HCT116 (cell line): Measurements from ENCODE around the gene GNAO1. TPM values are rescaled to one million over a fixed set of nuclear protein-coding genes. Genes with fewer than 3 reads are reported as not detected.

Experiments
- ATAC-seq: fragments of 200-7000 bp; cut with Tn5 transposase; 2 replicates; pipeline ENCODE4 v1.9.1; 2020; ENCODE audit warnings: mild to moderate bottlenecking, moderate library complexity
- BruUV-seq: library from RNA; stranded (reverse); fragments of 400-500 nt; replicated peaks from 2 replicates; lab custom pipeline; 2021; lab: Mats Ljungman, UMichigan
- CTCF ChIA-PET: fragments of 300-600 bp; sonication (Branson Sonifier 250); formaldehyde crosslinking; loops from one replicate; lab custom pipeline; 2021; ENCODE audit warnings: antibody characterized with exemption; lab: Charles Lee
- POLR2A ChIA-PET: fragments of 300-600, 350-600 bp; sonication (Branson Sonifier 250); formaldehyde crosslinking; loops from one replicate; lab custom pipeline; 2021; ENCODE audit warnings: antibody characterized with exemption; lab: Charles Lee
- RAD21 ChIA-PET, 2 experiments: fragments of 300-600 bp; sonication (Branson Sonifier 250); formaldehyde crosslinking; loops; one replicate each; lab custom pipeline; 2023; ENCODE audit warnings: low total read pairs in 2 of 2; ENCODE audit not compliant: uncharacterized antibody in 2 of 2, unreplicated experiment in 2 of 2, low non-redundant PET in 1 of 2; lab: Charles Lee
- DNase-seq: peaks from one replicate; pipeline ENCODE4 v3.0.0-alpha.2; 2010; ENCODE audit warnings: low read depth, low spot score
- H2AFZ ChIP-seq: fragments of 200-600 bp; shearing (Covaris generic), sonication (generic); 2 replicates; pipeline ENCODE4 v1.6.1; 2017; ENCODE audit warnings: low read depth, mixed run types, mixed read lengths, antibody characterized with exemption, low read length; ENCODE audit not compliant: poor library complexity, severe bottlenecking
- H3K27ac ChIP-seq: 2 replicates; pipeline ENCODE4 v1.5.1; 2012; ENCODE audit warnings: low read depth, low read length
- H3K27me3 ChIP-seq: fragments of 200-600 bp; sonication (generic); 2 replicates; pipeline ENCODE4 v1.6.1; 2016; ENCODE audit warnings: mixed run types, low read length, mixed read lengths; ENCODE audit not compliant: insufficient read depth
- H3K36me3 ChIP-seq, 2 experiments: fragments of 200-500 bp in 1 of 2; fragments of 200-600 bp in 1 of 2; sonication (Bioruptor generic) in 1 of 2; sonication (generic) in 1 of 2; 2 replicates each; pipeline versions ENCODE4 v1.5.1 to v1.6.1; 2014 to 2016; ENCODE audit warnings: low read length in 2 of 2, inconsistent platforms in 1 of 2, mixed read lengths in 1 of 2, mixed run types in 1 of 2; ENCODE audit not compliant: insufficient read depth in 2 of 2, control insufficient read depth in 1 of 2
- H3K4me1 ChIP-seq, 2 experiments: fragments of 200-600 bp in 1 of 2; sonication (generic) in 1 of 2; 2 replicates each; pipeline versions ENCODE4 v1.5.1 to v1.6.1; 2012 to 2017; ENCODE audit warnings: low read length in 2 of 2, inconsistent platforms in 1 of 2, mild to moderate bottlenecking in 1 of 2, mixed read lengths in 1 of 2, mixed run types in 1 of 2, moderate library complexity in 1 of 2; ENCODE audit not compliant: insufficient read depth in 2 of 2, control insufficient read depth in 1 of 2
- H3K4me2 ChIP-seq: fragments of 200-600 bp; sonication (generic); 2 replicates; pipeline ENCODE4 v1.6.1; 2017; ENCODE audit warnings: mixed run types, low read length, mixed read lengths
- H3K4me3 ChIP-seq, 2 experiments: fragments of 200-600 bp in 1 of 2; sonication (generic) in 1 of 2; replicated peaks in 1 of 2; 2 replicates each; pipeline ENCODE4 v1.5.1; 2011 to 2016; ENCODE audit warnings: low read length in 2 of 2, control low read depth in 1 of 2, low read depth in 1 of 2, mild to moderate bottlenecking in 1 of 2, mixed read lengths in 1 of 2, mixed run types in 1 of 2
- H3K79me2 ChIP-seq: fragments of 200-600 bp; sonication (generic); 2 replicates; pipeline ENCODE4 v1.6.1; 2017; ENCODE audit warnings: mild to moderate bottlenecking, mixed run types, low read length, moderate library complexity, mixed read lengths; ENCODE audit not compliant: insufficient read depth
- H3K9ac ChIP-seq: fragments of 200-600 bp; sonication (generic); 2 replicates; pipeline ENCODE4 v1.6.1; 2016; ENCODE audit warnings: low read length, mixed read lengths
- H3K9me2 ChIP-seq: fragments of 200-600 bp; sonication (generic), shearing (Covaris generic); 2 replicates; pipeline ENCODE4 v1.6.1; 2017; ENCODE audit warnings: mixed run types, mild to moderate bottlenecking, moderate library complexity; ENCODE audit not compliant: insufficient read depth
- H3K9me3 ChIP-seq, 2 experiments: fragments of 200-500 bp in 1 of 2; fragments of 200-600 bp in 1 of 2; sonication (Bioruptor generic) in 1 of 2; sonication (generic) in 1 of 2; 2 replicates each; pipeline ENCODE4 v1.6.1; 2014 to 2017; ENCODE audit warnings: low read length in 2 of 2, mixed read lengths in 2 of 2, inconsistent platforms in 1 of 2, low read depth in 1 of 2, mild to moderate bottlenecking in 1 of 2, mixed run types in 1 of 2, moderate library complexity in 1 of 2; ENCODE audit not compliant: control insufficient read depth in 1 of 2, insufficient read depth in 1 of 2
- H4K20me1 ChIP-seq: fragments of 200-600 bp; sonication (generic), shearing (Covaris generic); 2 replicates; pipeline ENCODE4 v1.6.1; 2017; ENCODE audit warnings: mixed run types, mild to moderate bottlenecking, moderate library complexity; ENCODE audit not compliant: insufficient read depth
- CBX3 ChIP-seq: IDR thresholded peaks from 2 replicates; pipeline ENCODE4 v1.6.1; 2012; ENCODE audit warnings: low read depth
- CEBPB ChIP-seq: IDR thresholded peaks from 2 replicates; pipeline ENCODE4 v1.6.1; 2012; ENCODE audit warnings: low read depth
- ELF1 ChIP-seq: IDR thresholded peaks from 2 replicates; pipeline ENCODE4 v1.6.1; 2012; ENCODE audit warnings: low read depth, borderline replicate concordance
- EZH2phosphoT487 ChIP-seq: fragments of 200-600 bp; IDR thresholded peaks from 2 replicates; pipeline ENCODE4 v1.6.1; 2018; ENCODE audit warnings: antibody characterized with exemption, borderline replicate concordance
- FOSL1 ChIP-seq: IDR thresholded peaks from 2 replicates; pipeline ENCODE4 v1.6.1; 2012; ENCODE audit warnings: low read depth
- JUND ChIP-seq: IDR thresholded peaks from 2 replicates; pipeline ENCODE4 v1.6.1; 2012
- POLR2AphosphoS5 ChIP-seq: IDR thresholded peaks from 2 replicates; pipeline ENCODE4 v1.6.1; 2011; ENCODE audit warnings: mild to moderate bottlenecking, low read depth, low read length, moderate library complexity
- RAD21 ChIP-seq: IDR thresholded peaks from 2 replicates; pipeline ENCODE4 v1.6.1; 2012; ENCODE audit warnings: low read depth, mild to moderate bottlenecking
- SIN3A ChIP-seq: IDR thresholded peaks from 2 replicates; pipeline ENCODE4 v1.6.1; 2012; ENCODE audit warnings: low read depth
- SP1 ChIP-seq: IDR thresholded peaks from 2 replicates; pipeline ENCODE4 v1.6.1; 2012; ENCODE audit warnings: low read depth
- SRF ChIP-seq: IDR thresholded peaks from 2 replicates; pipeline ENCODE4 v1.6.1; 2012; ENCODE audit warnings: low read depth
- YY1 ChIP-seq: IDR thresholded peaks from 2 replicates; pipeline ENCODE4 v1.6.1; 2011; ENCODE audit warnings: low read length, low read depth, moderate library complexity, mild to moderate bottlenecking; ENCODE audit not compliant: insufficient replicate concordance; ENCODE audit errors: extremely low read depth
- ZFX ChIP-seq: fragments of 450-650 bp; IDR thresholded peaks from 2 replicates; pipeline ENCODE4 v1.6.1; 2017
- ZNF274 ChIP-seq: fragments of 200-500 bp; sonication (Bioruptor generic); IDR thresholded peaks from 2 replicates; pipeline ENCODE4 v1.6.1; 2014; ENCODE audit warnings: mild to moderate bottlenecking, low read depth, low read length, inconsistent platforms
- intact Hi-C: fragments of 100-400 bp; cut with micrococcal nuclease; formaldehyde crosslinking; loops from 2 replicates; pipeline ENCODE4 v1.10.0; 2022
- total RNA-seq: library from RNA; stranded (reverse); gene quantifications from one replicate; pipeline ENCODE4 v1.2.1, GENCODE V29; 2021; ENCODE audit not compliant: unreplicated experiment
- TF ChIP-seq, protein P1 (sequence below): IDR thresholded peaks from 2 replicates; pipeline ENCODE4 v1.6.1; 2012
- TF ChIP-seq, protein P2 (sequence below): IDR thresholded peaks from 2 replicates; pipeline ENCODE4 v1.6.1; 2012; ENCODE audit warnings: low read depth

Gene GNAO1
- total RNA-seq, 1 experiment from 2014 or later = 0.12 TPM

DNA sequence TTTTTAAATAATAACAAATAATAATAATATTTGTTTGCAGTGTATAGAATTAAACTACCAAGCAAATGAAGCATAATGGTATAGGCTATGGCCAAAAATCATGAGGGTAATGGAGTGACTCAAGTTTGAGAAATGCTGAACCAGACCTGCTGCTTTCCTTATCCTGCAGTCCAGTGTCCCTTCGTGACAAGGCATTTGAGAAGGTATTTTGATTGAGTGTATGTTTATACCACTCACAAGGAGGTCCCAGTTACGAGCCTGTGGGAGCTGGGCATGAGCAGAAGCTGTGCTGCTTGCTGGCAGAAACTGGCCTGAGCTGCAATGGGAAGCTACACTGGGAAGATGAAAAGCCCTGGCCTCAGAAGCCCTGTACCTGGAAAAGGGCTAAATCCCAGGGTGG, 50.3 kb downstream of the GNAO1 start:
- no peak overlapping the region for H3K4me2 ChIP-seq
- no peak for TF ChIP-seq FOSL1
- TF ChIP-seq ELF1 = no peak
- no peak for TF ChIP-seq SIN3A
- no peak for TF ChIP-seq CBX3
- TF ChIP-seq ZNF274 = no peak
- no peak for TF ChIP-seq SP1
- TF ChIP-seq SRF = no peak
- TF ChIP-seq, protein P1, sequence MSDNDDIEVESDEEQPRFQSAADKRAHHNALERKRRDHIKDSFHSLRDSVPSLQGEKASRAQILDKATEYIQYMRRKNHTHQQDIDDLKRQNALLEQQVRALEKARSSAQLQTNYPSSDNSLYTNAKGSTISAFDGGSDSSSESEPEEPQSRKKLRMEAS = no peak
- TF ChIP-seq CEBPB = no peak
- no peak for TF ChIP-seq ZFX
- no peak for TF ChIP-seq POLR2AphosphoS5
- no peak for TF ChIP-seq YY1
- H3K27ac ChIP-seq = no peak overlapping the region
- BruUV-seq = no TSS peak
- peaks cover 30% of the 10 kb centered on the region; the same call in 1 of the 2 replicates for H3K27me3 ChIP-seq
- ChIA-PET RAD21 (no interaction called here), CTCF (no interaction called here), POLR2A (no interaction called here)
- intact Hi-C loops = no loop called here
- H3K9ac ChIP-seq = no peak overlapping the region
- no peak overlapping the region for H2AFZ ChIP-seq
- no peaks in the 10 kb centered on the region for H3K9me2 ChIP-seq
- peaks cover 0 to 10% of the 10 kb centered on the region in 2 experiments; a peak in 1 of 4 replicates for H3K4me1 ChIP-seq
- no peak overlapping the region for H3K4me3 ChIP-seq
- DNase-seq (no peak), ATAC-seq (no peak)
- no peaks in the 10 kb centered on the region for H3K79me2 ChIP-seq
- no peaks in the 10 kb centered on the region for H4K20me1 ChIP-seq
- no peaks in the 10 kb centered on the region for H3K36me3 ChIP-seq
- H3K9me3 ChIP-seq = no peaks in the 10 kb centered on the region

DNA sequence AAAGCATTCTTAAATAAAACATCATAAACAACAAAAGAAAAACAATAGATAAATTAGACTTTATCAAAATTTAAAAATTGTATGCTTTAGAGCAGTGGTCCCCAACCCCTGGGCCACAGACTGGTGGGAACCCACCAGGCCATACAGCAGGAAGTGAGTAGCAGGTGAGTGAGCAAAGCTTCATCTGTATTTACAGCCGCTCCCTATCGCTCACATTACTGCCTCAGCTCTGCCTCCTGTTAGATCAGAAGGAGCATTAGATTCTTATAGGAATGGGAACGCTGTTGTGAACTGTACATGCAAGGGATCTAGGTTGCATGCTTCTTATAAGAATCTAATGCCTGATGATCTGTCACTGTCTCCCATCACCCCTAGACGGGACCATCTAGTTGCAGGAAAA, 51.5 kb downstream of the GNAO1 start:
- RAD21 ChIA-PET = no interaction called here
- CTCF ChIA-PET = no interaction called here
- TF ChIP-seq SIN3A = no peak
- TF ChIP-seq ZFX = no peak
- TF ChIP-seq FOSL1 = no peak
- TF ChIP-seq CBX3 = no peak
- no peak for TF ChIP-seq SRF
- TF ChIP-seq JUND = no peak
- no peak for TF ChIP-seq RAD21
- no peak for TF ChIP-seq EZH2phosphoT487
- TF ChIP-seq ELF1 = no peak
- TF ChIP-seq SP1 = no peak
- TF ChIP-seq, protein P2, sequence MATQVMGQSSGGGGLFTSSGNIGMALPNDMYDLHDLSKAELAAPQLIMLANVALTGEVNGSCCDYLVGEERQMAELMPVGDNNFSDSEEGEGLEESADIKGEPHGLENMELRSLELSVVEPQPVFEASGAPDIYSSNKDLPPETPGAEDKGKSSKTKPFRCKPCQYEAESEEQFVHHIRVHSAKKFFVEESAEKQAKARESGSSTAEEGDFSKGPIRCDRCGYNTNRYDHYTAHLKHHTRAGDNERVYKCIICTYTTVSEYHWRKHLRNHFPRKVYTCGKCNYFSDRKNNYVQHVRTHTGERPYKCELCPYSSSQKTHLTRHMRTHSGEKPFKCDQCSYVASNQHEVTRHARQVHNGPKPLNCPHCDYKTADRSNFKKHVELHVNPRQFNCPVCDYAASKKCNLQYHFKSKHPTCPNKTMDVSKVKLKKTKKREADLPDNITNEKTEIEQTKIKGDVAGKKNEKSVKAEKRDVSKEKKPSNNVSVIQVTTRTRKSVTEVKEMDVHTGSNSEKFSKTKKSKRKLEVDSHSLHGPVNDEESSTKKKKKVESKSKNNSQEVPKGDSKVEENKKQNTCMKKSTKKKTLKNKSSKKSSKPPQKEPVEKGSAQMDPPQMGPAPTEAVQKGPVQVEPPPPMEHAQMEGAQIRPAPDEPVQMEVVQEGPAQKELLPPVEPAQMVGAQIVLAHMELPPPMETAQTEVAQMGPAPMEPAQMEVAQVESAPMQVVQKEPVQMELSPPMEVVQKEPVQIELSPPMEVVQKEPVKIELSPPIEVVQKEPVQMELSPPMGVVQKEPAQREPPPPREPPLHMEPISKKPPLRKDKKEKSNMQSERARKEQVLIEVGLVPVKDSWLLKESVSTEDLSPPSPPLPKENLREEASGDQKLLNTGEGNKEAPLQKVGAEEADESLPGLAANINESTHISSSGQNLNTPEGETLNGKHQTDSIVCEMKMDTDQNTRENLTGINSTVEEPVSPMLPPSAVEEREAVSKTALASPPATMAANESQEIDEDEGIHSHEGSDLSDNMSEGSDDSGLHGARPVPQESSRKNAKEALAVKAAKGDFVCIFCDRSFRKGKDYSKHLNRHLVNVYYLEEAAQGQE = no peak

More for the DNA sequence above, 51.5 kb downstream of the GNAO1 start:
- DNase-seq (no peak), ATAC-seq (no peak)
- POLR2A ChIA-PET = no interaction called here
- Histone ChIP-seq H3K79me2 (no peaks in the 10 kb centered on the region), H3K4me2 (no peak overlapping the region), H4K20me1 (no peaks in the 10 kb centered on the region), H3K4me1 (peaks cover 0 to 10% of the 10 kb centered on the region in 2 experiments; a peak in 1 of 4 replicates), H3K9me3 (no peaks in the 10 kb centered on the region), H3K9ac (no peak overlapping the region), H3K27me3 (peaks cover 20% of the 10 kb centered on the region; the same call in 1 of the 2 replicates), H3K9me2 (no peaks in the 10 kb centered on the region), H3K36me3 (no peaks in the 10 kb centered on the region), H2AFZ (no peak overlapping the region), H3K4me3 (no peak overlapping the region), H3K27ac (no peak overlapping the region)
- intact Hi-C loops = no loop called here
- no TSS peak for BruUV-seq
